Spleen (tissue), 11 donors: ENCODE data around the gene KIF1A. TPM values are rescaled to one million over a fixed set of nuclear protein-coding genes. Genes with fewer than 3 reads are reported as not detected.
A peak's percentile ranks its signal among the peaks of the same experiment; 100 is the strongest.

Experiments
- DNase-seq: peaks from one replicate; pipeline ENCODE4 v3.0.0-alpha.2; 2020
- H3K27ac ChIP-seq, 8 donors: fragments of 200-600 bp; sonication (generic) in 7 of 8; 1 replicate in 4 of 8; 2 replicates in 4 of 8; pipeline versions ENCODE4 v1.5.0 to v1.8.0; 2016 to 2021; ENCODE audit warnings: inconsistent platforms in 4 of 8, mild to moderate bottlenecking in 4 of 8, moderate library complexity in 1 of 8
- H3K27me3 ChIP-seq, 7 donors: fragments of 200-600 bp; sonication (generic) in 6 of 7; replicated peaks in 1 of 7; 1 replicate in 4 of 7; 2 replicates in 3 of 7; pipeline versions ENCODE4 v1.5.0 to v1.8.0; 2016 to 2021; ENCODE audit warnings: inconsistent platforms in 3 of 7, mild to moderate bottlenecking in 1 of 7
- H3K36me3 ChIP-seq, 6 donors: fragments of 200-600 bp; sonication (generic) in 5 of 6; 1 replicate in 4 of 6; 2 replicates in 2 of 6; pipeline versions ENCODE4 v1.5.0 to v1.8.0; 2016 to 2021; ENCODE audit warnings: inconsistent platforms in 2 of 6
- H3K4me1 ChIP-seq, 6 donors: fragments of 200-600 bp; sonication (generic) in 5 of 6; 1 replicate in 3 of 6; 2 replicates in 3 of 6; pipeline versions ENCODE4 v1.5.0 to v1.8.0; 2016 to 2021; ENCODE audit warnings: inconsistent platforms in 3 of 6
- H3K4me3 ChIP-seq, 8 donors: fragments of 200-600 bp; sonication (generic) in 7 of 8; 1 replicate in 4 of 8; 2 replicates in 4 of 8; pipeline versions ENCODE4 v1.5.0 to v1.8.0; 2016 to 2021; ENCODE audit warnings: inconsistent platforms in 4 of 8, mild to moderate bottlenecking in 4 of 8, moderate library complexity in 2 of 8
- H3K9me3 ChIP-seq, 8 donors: fragments of 200-600 bp; sonication (generic) in 7 of 8; 1 replicate in 4 of 8; 2 replicates in 4 of 8; pipeline versions ENCODE4 v1.5.0 to v1.8.0; 2016 to 2021; ENCODE audit warnings: inconsistent platforms in 4 of 8
- POLR2A ChIP-seq, 3 donors: fragments of 450-650 bp; IDR thresholded peaks; one replicate each; pipeline ENCODE4 v1.5.1; 2017; ENCODE audit warnings: antibody characterized with exemption in 3 of 3, mild to moderate bottlenecking in 1 of 3
- POLR2AphosphoS5 ChIP-seq, 3 donors: sonication (generic); formaldehyde crosslinking; IDR thresholded peaks; one replicate each; pipeline ENCODE4 v1.5.1; 2017; ENCODE audit warnings: antibody characterized with exemption in 3 of 3
- WGBS, 5 donors: extraction: QIAGEN DNeasy Blood & Tissue Kit in 3 of 5; methylation state at CpG; one replicate each; pipeline versions ENCODE4 v1.1.5 to v1.1.7; 2013 to 2018; 5-methylcytosine and 5-hydroxymethylcytosine counted together
- intact Hi-C: fragments of 100-400 bp; cut with DNase I; formaldehyde crosslinking; loops from one replicate; pipeline ENCODE4 v1.15.0; 2023; ENCODE audit warnings: low total_unique reads
- polyA plus RNA-seq, 3 donors: library from polyadenylated mRNA; stranded (reverse); fragments of 200-250 nt; gene quantifications; one replicate each; pipeline ENCODE4 v1.2.1, GENCODE V29; 2013
- total RNA-seq, 7 donors: library from RNA; depleted of rRNA in 3 of 7; stranded (reverse); fragments of >200 nt in 3 of 7; fragmentation: NEBNext Ultra II Directional in 4 of 7; extraction: Animal tissue kit (Norgen Biotek cat#: 25700) in 4 of 7; gene quantifications; one replicate each; pipeline versions ENCODE4 v1.1.0 to v1.2.1, GENCODE V29; 2016 to 2021
- TF ChIP-seq, protein P1 (sequence below), 11 experiments: fragments of 200-600 bp in 7 of 11; fragments of 450-650 bp in 4 of 11; sonication (generic) in 4 of 11; IDR thresholded peaks in 8 of 11; conservative IDR thresholded peaks in 3 of 11; 1 replicate in 7 of 11; 2 replicates in 4 of 11; pipeline versions ENCODE4 v1.4.0 to v1.8.0; 2016 to 2021; ENCODE audit warnings: antibody characterized with exemption in 11 of 11, inconsistent platforms in 4 of 11, mild to moderate bottlenecking in 1 of 11
- donor health status: healthy with polysubstance abuse.
- donor health status: DM: no; HTN: no; CAD: no; lungs with moderate emphysema.
- donor health status: DM: no; HTN: no; CAD: no.
- donor health status: Bipolar disorder and iron deficiency.
- donor health status: healthy.
- donor health status: DM: no; HTN: no; CAD: no.
- donor health status: DM: yes; HTN: yes; CAD: no.

Gene KIF1A
- total and polyA plus RNA-seq, 10 donors: 0.02 to 2.0 (median 0.55) TPM; not detected in 1

DNA sequence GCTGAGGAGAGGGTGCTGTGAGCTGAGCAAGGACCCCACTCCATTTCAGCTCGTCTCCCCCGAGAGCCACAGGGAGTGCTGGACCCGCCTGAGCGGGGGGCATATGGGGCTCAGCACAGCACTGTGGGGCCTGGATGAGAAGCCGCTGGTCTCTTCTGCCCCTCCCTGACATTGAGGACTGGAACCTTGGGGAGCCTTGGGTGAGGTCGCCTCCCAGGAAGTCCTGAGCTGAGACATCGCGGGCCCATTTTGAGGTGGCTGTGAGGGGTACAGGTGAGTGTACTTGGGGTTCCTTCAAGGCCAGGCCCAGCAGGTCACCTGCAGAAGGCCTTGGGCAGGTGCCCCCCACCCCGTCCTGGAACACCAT lies 131.5 kb downstream of the KIF1A start:
- Histone ChIP-seq H3K36me3 (no peaks in the 10 kb centered on the region), H3K4me3 (no peak overlapping the region), H3K4me1 (peaks cover 0 to 8% (median 0%) of the 10 kb centered on the region in 6 donors), H3K27ac (no peak overlapping the region), H3K9me3 (no peaks in the 10 kb centered on the region), H3K27me3 (no peaks in the 10 kb centered on the region)
- DNase-seq: peak; percentile 60
- intact Hi-C loops: no loop called here
- TF ChIP-seq POLR2A (IDR thresholded peaks at IDR 0.05) (no peak), POLR2AphosphoS5 (IDR thresholded peaks at IDR 0.05) (no peak)
- TF ChIP-seq, protein P1, sequence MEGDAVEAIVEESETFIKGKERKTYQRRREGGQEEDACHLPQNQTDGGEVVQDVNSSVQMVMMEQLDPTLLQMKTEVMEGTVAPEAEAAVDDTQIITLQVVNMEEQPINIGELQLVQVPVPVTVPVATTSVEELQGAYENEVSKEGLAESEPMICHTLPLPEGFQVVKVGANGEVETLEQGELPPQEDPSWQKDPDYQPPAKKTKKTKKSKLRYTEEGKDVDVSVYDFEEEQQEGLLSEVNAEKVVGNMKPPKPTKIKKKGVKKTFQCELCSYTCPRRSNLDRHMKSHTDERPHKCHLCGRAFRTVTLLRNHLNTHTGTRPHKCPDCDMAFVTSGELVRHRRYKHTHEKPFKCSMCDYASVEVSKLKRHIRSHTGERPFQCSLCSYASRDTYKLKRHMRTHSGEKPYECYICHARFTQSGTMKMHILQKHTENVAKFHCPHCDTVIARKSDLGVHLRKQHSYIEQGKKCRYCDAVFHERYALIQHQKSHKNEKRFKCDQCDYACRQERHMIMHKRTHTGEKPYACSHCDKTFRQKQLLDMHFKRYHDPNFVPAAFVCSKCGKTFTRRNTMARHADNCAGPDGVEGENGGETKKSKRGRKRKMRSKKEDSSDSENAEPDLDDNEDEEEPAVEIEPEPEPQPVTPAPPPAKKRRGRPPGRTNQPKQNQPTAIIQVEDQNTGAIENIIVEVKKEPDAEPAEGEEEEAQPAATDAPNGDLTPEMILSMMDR (IDR thresholded peaks at IDR 0.05 in 8 of 11, conservative IDR thresholded peaks at IDR 0.05 in 3 of 11): no peak
- 79 to 96% (median 89%) methylated on average over 4 to 9 of the region's 9 CpGs for WGBS, 5 donors

DNA sequence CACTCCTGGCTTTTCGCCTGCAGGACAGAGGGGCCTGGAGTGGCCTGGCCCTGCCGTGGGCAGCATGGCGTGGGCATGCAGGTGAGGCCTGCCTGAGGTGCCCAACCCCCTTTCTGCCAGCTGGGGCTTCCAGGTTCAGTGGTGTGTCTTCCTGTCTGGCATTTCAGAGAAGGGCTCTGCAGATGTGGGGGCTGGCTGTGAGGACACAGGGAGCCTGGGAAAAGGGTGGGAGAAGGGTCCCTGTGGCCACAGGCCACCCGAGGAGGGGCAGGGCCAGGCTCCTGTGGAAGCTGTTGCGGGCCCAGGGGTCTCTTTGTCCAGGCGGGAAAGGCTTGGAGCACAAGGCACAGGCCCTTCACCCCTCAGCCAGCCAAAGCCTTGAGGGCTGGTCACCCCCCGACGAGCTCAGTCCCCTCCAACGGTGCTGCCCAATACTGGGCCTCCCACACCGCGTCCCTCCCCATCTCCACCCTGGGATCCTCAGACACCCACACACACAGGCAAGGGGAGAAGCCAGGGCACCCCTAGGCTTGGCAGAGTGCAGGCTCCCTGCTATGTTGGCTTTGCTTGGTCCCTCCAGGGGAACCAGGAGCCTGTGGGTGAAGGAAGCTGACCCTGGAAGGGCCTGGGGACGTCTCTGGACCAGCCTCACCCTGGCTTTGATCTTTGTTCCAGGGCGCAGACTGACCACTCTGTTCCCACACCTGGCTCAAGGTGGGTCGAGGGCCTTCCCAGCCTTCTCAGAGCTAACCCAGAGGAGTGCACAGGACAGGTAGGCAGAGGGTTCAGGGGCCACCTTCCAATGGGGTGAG lies 132.1 kb downstream of the KIF1A start:
- no peak for DNase-seq
- WGBS, 5 donors: 80 to 90% (median 86%) methylated on average over 3 to 14 of the region's 14 CpGs
- TF ChIP-seq, protein P1 (IDR thresholded peaks at IDR 0.05 in 8 of 11, conservative IDR thresholded peaks at IDR 0.05 in 3 of 11): no peak
- no peak for TF ChIP-seq POLR2AphosphoS5 (IDR thresholded peaks at IDR 0.05)
- no peak for TF ChIP-seq POLR2A (IDR thresholded peaks at IDR 0.05)
- no peak overlapping the region for H3K27ac ChIP-seq
- H3K27me3 ChIP-seq: no peaks in the 10 kb centered on the region
- H3K36me3 ChIP-seq: no peaks in the 10 kb centered on the region
- intact Hi-C loops: no loop called here
- H3K4me1 ChIP-seq: peaks cover 0 to 8% (median 0%) of the 10 kb centered on the region in 6 donors
- H3K4me3 ChIP-seq: no peak overlapping the region
- no peaks in the 10 kb centered on the region for H3K9me3 ChIP-seq

DNA sequence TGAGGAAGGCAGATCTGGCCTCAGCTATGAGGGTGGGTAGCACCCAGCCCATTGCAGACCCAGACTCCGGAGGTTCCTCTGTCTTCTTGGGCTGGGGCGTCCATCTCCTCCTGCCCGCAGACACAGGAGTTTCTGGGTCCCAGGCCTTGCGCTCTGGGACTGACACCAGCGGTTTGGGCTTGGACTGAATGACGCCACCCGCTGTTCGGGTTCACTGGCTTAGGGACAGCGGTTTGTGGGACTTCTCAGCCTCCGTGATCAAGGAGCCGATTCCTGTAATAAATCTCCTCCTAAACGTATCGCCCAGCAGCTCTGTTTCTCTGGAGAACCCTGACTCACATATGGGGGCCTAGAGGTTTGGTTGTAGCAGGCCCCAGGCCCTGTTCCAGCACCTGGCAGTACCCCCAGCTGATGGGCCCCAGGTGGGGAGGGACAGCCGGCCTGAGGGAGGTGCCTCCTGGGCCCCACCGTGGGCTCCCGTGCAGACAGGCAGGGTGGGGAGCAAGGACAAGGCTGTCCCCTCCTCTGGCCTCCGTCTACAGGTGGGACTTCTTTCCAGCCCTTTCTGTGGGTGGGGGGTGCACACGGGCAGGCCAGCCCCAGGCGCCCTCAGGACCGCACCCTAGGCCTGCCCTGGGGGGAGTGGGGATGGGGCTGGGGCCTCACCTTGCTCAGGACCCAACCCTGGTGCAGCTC lies 132.8 kb downstream of the KIF1A start:
- no peak overlapping the region for H3K4me3 ChIP-seq
- no peaks in the 10 kb centered on the region for H3K36me3 ChIP-seq
- no peak overlapping the region for H3K27ac ChIP-seq
- intact Hi-C loops: no loop called here
- no peaks in the 10 kb centered on the region for H3K9me3 ChIP-seq
- 80 to 88% (median 83%) methylated on average over 12 to 20 of the region's 20 CpGs for WGBS, 5 donors
- TF ChIP-seq, protein P1 (IDR thresholded peaks at IDR 0.05 in 8 of 11, conservative IDR thresholded peaks at IDR 0.05 in 3 of 11): no peak
- TF ChIP-seq POLR2A (IDR thresholded peaks at IDR 0.05) (no peak), POLR2AphosphoS5 (IDR thresholded peaks at IDR 0.05) (no peak)
- peaks cover 0 to 8% (median 0%) of the 10 kb centered on the region in 6 donors for H3K4me1 ChIP-seq
- no peak for DNase-seq
- no peaks in the 10 kb centered on the region for H3K27me3 ChIP-seq

DNA sequence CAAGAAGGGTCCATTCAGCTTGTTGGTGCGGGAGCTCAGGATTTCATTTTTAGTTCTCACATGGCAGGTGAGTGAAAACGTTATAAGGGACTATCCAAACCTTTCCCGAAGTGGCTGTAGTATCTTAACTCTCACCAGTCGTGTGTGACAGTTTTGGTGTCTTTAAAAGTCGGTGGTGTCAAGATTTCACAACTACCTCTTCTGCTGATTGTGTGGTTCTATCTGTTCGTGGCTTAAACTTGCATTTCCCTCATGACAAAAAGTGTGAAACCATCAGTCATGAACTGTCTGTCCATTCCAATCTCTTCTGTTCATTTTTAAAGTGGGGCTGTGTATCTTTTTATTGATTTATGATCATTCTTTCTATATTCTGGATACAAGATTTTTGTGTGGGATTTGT lies 133.6 kb downstream of the KIF1A start:
- TF ChIP-seq POLR2A (IDR thresholded peaks at IDR 0.05) (no peak), POLR2AphosphoS5 (IDR thresholded peaks at IDR 0.05) (no peak)
- TF ChIP-seq, protein P1 (IDR thresholded peaks at IDR 0.05 in 8 of 11, conservative IDR thresholded peaks at IDR 0.05 in 3 of 11): no peak
- Histone ChIP-seq H3K36me3 (no peaks in the 10 kb centered on the region), H3K27ac (no peak overlapping the region), H3K4me1 (peaks cover 0 to 8% (median 0%) of the 10 kb centered on the region in 6 donors), H3K9me3 (no peaks in the 10 kb centered on the region), H3K27me3 (no peaks in the 10 kb centered on the region), H3K4me3 (no peak overlapping the region)
- intact Hi-C loops: no loop called here
- no peak for DNase-seq
- 47 to 63% (median 51%) methylated on average over 6 of the region's 6 CpGs for whole genome bisulfite sequencing, 5 donors
